Nephron (organoid): ENCODE data around the gene AOX1.
A peak's percentile ranks its signal among the peaks of the same experiment; 100 is the strongest.

ENCODE experiments used
- H3K27ac Mint-ChIP-seq, 3 experiments: 2 replicates each; pipeline ENCODE4 v1.8.0; 2020; ENCODE audit warnings: mixed read lengths in 3 of 3, mild to moderate bottlenecking in 2 of 3, moderate library complexity in 1 of 3
- H3K27me3 Mint-ChIP-seq: 2 replicates; pipeline ENCODE4 v1.8.0; 2021; ENCODE audit warnings: low read depth, mild to moderate bottlenecking, moderate library complexity, mixed read lengths
- H3K36me3 Mint-ChIP-seq: 2 replicates; pipeline ENCODE4 v1.8.0; 2020; ENCODE audit warnings: low read depth, mixed read lengths
- H3K4me1 Mint-ChIP-seq: 2 replicates; pipeline ENCODE4 v1.8.0; 2020; ENCODE audit warnings: mixed read lengths
- H3K4me3 Mint-ChIP-seq, 3 experiments: 2 replicates each; pipeline ENCODE4 v1.8.0; 2020; ENCODE audit warnings: mild to moderate bottlenecking in 3 of 3, mixed read lengths in 3 of 3, moderate library complexity in 2 of 3
- H3K9me3 Mint-ChIP-seq: 2 replicates; pipeline ENCODE4 v1.8.0; 2020; ENCODE audit warnings: mixed read lengths
- TF ChIP-seq, protein P1 (sequence below), 3 experiments: fragments of 200-600 bp; sonication (generic); IDR thresholded peaks; one replicate each; pipeline ENCODE4 v1.5.0; 2021; ENCODE audit warnings: antibody characterized with exemption in 3 of 3; ENCODE audit not compliant: unreplicated experiment in 3 of 3

AOX1 gene

GRCh38 chr2:200615247-200615646 lies 29.4 kb downstream of the AOX1 start:
- TF ChIP-seq, protein P1, sequence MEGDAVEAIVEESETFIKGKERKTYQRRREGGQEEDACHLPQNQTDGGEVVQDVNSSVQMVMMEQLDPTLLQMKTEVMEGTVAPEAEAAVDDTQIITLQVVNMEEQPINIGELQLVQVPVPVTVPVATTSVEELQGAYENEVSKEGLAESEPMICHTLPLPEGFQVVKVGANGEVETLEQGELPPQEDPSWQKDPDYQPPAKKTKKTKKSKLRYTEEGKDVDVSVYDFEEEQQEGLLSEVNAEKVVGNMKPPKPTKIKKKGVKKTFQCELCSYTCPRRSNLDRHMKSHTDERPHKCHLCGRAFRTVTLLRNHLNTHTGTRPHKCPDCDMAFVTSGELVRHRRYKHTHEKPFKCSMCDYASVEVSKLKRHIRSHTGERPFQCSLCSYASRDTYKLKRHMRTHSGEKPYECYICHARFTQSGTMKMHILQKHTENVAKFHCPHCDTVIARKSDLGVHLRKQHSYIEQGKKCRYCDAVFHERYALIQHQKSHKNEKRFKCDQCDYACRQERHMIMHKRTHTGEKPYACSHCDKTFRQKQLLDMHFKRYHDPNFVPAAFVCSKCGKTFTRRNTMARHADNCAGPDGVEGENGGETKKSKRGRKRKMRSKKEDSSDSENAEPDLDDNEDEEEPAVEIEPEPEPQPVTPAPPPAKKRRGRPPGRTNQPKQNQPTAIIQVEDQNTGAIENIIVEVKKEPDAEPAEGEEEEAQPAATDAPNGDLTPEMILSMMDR (IDR thresholded peaks at IDR 0.05; ENCODE audit: unreplicated experiment in 3 of 3), result no peak
- no peaks in the 10 kb centered on the region for H3K36me3 Mint-ChIP-seq
- no peak overlapping the region for H3K4me3 Mint-ChIP-seq
- H3K27me3 Mint-ChIP-seq, result peaks cover 13% of the 10 kb centered on the region
- H3K9me3 Mint-ChIP-seq, result no peaks in the 10 kb centered on the region
- H3K27ac Mint-ChIP-seq, result no peak overlapping the region
- H3K4me1 Mint-ChIP-seq, result peaks cover 26% of the 10 kb centered on the region

DNA sequence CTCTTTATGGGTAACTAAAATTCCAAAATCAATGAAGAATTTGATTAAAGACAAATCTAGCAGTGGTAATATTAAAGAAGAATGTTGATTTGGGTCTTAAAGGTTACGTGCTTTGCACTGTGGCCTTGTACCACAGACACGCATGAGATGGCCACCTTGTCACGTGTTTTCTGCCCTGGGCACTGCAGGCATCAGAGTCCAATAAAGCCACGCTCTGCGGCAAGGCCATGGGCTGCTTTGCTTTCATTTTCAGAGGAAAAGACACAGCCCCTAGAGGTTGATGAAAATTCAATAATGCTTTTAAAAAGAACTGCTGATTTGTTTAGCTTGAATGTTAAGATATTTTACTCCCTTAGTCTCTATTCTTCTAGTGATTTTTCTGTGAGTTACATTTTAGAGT lies 30.4 kb downstream of the AOX1 start:
- Mint-ChIP-seq H3K4me3 (no peak overlapping the region), H3K36me3 (no peaks in the 10 kb centered on the region), H3K4me1 (peaks cover 26% of the 10 kb centered on the region), H3K27me3 (peaks cover 13% of the 10 kb centered on the region), H3K9me3 (no peaks in the 10 kb centered on the region), H3K27ac (no peak overlapping the region)
- TF ChIP-seq, protein P1 (IDR thresholded peaks at IDR 0.05; ENCODE audit: unreplicated experiment in 3 of 3), result no peak

GRCh38 chr2:200616656-200617055 lies 30.8 kb downstream of the AOX1 start:
- Mint-ChIP-seq H3K36me3 (no peaks in the 10 kb centered on the region), H3K4me1 (peaks cover 26% of the 10 kb centered on the region)

DNA sequence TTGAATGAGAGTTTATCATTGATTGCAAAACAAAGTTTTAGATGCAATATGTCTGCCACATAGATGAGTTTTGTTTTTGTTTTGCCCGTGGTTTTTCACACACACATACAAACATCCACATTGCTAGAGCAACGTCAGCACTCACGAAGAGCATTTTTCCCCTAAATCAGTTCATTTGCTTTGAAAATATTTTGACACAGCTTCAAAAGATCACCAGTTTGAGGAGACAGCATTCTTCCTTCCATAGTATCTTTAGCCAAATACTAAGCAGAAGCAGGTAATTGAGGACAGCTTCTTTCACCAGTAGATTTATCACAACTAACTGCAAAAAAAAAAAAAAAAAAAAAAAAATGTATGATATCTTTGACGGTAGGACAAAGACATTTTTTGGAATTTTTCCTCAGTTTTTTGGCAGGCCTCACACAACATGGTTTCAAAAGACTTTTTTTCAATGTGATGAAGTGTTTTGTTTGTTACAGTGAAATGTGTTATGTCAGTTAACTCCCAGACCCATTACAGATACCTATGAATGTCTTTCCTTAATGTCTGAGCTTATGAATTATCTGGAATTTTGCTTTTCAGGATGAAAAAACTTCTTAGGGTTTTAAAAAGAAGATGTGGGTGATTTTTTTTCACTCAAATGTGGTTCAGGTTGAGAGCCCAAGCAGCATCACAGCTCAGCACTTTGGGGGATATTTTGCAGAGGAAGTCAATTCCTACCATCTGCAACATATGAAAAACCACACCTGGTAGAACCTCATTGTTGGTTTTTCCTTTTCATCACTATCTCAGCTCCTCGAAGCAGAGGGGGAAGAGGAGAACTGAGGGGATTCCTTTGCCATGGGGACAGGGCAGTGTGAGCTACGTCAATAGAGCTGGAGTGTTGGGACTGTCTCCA lies 31.6 kb downstream of the AOX1 start:
- peaks cover 10% of the 10 kb centered on the region for H3K27me3 Mint-ChIP-seq
- TF ChIP-seq, protein P1 (IDR thresholded peaks at IDR 0.05; ENCODE audit: unreplicated experiment in 3 of 3), result no peak
- no peak overlapping the region for H3K27ac Mint-ChIP-seq
- H3K36me3 Mint-ChIP-seq, result no peaks in the 10 kb centered on the region
- H3K4me1 Mint-ChIP-seq, result peaks cover 26% of the 10 kb centered on the region
- H3K4me3 Mint-ChIP-seq, result no peak overlapping the region
- no peaks in the 10 kb centered on the region for H3K9me3 Mint-ChIP-seq

More at GRCh38 chr2:200616656-200617055, 30.8 kb downstream of the AOX1 start:
- Mint-ChIP-seq H3K27ac (no peak overlapping the region), H3K4me3 (no peak overlapping the region), H3K9me3 (no peaks in the 10 kb centered on the region), H3K27me3 (peaks cover 13% of the 10 kb centered on the region)
- TF ChIP-seq, protein P1 (IDR thresholded peaks at IDR 0.05; ENCODE audit: unreplicated experiment in 3 of 3), result no peak

DNA sequence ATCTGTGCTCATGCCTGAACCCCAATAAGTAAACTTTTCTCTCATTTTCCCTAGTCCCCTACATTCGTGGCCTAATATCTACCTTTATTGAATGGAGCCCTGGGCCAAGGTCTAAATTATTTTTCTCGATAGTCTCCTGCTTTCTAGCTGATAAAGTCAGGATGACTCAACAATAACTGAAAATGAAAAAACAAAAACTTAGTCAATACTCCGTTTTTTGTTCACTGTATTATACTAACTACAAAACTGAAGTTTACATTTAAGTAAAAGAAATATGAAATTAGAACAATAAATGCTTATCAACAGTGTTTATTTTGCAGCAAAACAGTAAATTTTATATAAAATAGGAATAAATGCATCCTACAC lies 32.2 kb downstream of the AOX1 start:
- H3K27ac Mint-ChIP-seq, result no peak overlapping the region
- peaks cover 6% of the 10 kb centered on the region for H3K27me3 Mint-ChIP-seq
- H3K4me1 Mint-ChIP-seq, result peaks cover 26% of the 10 kb centered on the region
- no peaks in the 10 kb centered on the region for H3K9me3 Mint-ChIP-seq
- no peak overlapping the region for H3K4me3 Mint-ChIP-seq
- H3K36me3 Mint-ChIP-seq, result no peaks in the 10 kb centered on the region
- TF ChIP-seq, protein P1 (IDR thresholded peaks at IDR 0.05; ENCODE audit: unreplicated experiment in 3 of 3), result no peak

GRCh38 chr2:200618590-200619021 lies 32.8 kb downstream of the AOX1 start:
- H3K4me3 Mint-ChIP-seq, result no peak overlapping the region
- H3K9me3 Mint-ChIP-seq, result no peaks in the 10 kb centered on the region
- H3K36me3 Mint-ChIP-seq, result no peaks in the 10 kb centered on the region
- TF ChIP-seq, protein P1 (IDR thresholded peaks at IDR 0.05; ENCODE audit: unreplicated experiment in 3 of 3), result no peak
- H3K27me3 Mint-ChIP-seq, result peaks cover 6% of the 10 kb centered on the region
- peak overlapping the region in 2 of 3 experiments; percentile 14 to 32 for H3K27ac Mint-ChIP-seq
- H3K4me1 Mint-ChIP-seq, result peaks cover 26% of the 10 kb centered on the region
